Subcutaneous adipose tissue (tissue), 4 donors: ENCODE results near the gene ARHGEF38. TPM values are rescaled to one million over a fixed set of nuclear protein-coding genes. Genes with fewer than 3 reads are reported as not detected.

Experiments used
- CTCF ChIP-seq: fragments of 450-650 bp; IDR thresholded peaks from one replicate; pipeline ENCODE4 v1.5.1; 2016; ENCODE audit warnings: low read depth, mild to moderate bottlenecking, control low read depth, antibody characterized with exemption, moderate library complexity
- total RNA-seq, 4 donors: library from RNA; depleted of rRNA; stranded (reverse); fragments of >200 nt; gene quantifications; one replicate each; pipeline ENCODE4 v1.1.0, GENCODE V29; 2016

The ARHGEF38 gene
- total RNA-seq, 4 donors from 2014 or later = not detected

GRCh38 chr4:105586638-105587328, 34.4 kb downstream of the ARHGEF38 start:
- TF ChIP-seq CTCF = no peak

- TF ChIP-seq CTCF = no peak
Measured at GRCh38 chr4:105587841-105588240, 35.4 kb downstream of the ARHGEF38 start.

GRCh38 chr4:105588252-105588651, 35.8 kb downstream of the ARHGEF38 start:
- TF ChIP-seq CTCF = no peak

- TF ChIP-seq CTCF = no peak
Measured at GRCh38 chr4:105591573-105591972, 39.2 kb downstream of the ARHGEF38 start.

- no peak for TF ChIP-seq CTCF
Measured at GRCh38 chr4:105594099-105595010, 41.9 kb downstream of the ARHGEF38 start.

GRCh38 chr4:105596684-105597083, 44.3 kb downstream of the ARHGEF38 start:
- no peak for TF ChIP-seq CTCF

GRCh38 chr4:105598052-105598451, 45.6 kb downstream of the ARHGEF38 start:
- no peak for TF ChIP-seq CTCF
